SH-SY5Y (cell line): ENCODE measurements around the gene ST7L.

Experiments
- GATA2 ChIP-seq: IDR thresholded peaks from 2 replicates; pipeline ENCODE4 v1.6.1; 2011; ENCODE audit warnings: mild to moderate bottlenecking, low read depth, low read length
- GATA3 ChIP-seq: IDR thresholded peaks from 2 replicates; pipeline ENCODE4 v1.6.1; 2011; ENCODE audit warnings: low read depth, mild to moderate bottlenecking, low read length, moderate library complexity

DNA sequence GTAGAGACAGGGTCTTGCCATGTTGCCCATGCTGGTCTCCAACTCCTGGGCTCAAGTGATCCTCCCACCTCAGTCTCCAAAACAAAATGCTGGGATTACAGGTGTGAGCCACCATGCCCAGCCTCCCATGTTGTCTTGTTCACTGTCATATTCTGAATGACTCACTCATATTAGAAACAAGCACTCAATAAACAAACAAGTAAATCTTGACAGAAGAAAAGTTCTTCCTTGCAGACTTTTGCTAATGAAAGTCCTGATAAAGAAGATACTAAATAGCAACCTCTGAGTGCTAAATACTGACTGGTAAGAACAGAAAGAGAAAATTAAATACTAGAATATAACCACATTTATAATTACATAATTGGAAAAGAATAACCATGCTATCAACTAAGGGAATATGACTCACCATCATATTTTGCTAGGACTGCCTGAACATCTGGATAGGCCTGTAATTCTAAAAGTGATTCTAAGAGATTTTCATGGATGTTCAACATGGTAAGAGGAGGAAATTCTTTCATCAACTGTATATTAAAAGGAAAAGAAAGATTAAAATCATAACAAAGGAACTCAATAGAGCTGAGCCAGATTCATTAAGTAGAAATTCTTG lies 37.3 kb downstream of the ST7L start:
- TF ChIP-seq GATA2 (no peak), GATA3 (no peak)
